ENCODE data around the gene SEMA3A.
A peak's percentile ranks its signal among the peaks of the same experiment; 100 is the strongest.
"Not testable (repeated sequence)": the region's sequence is repeated elsewhere in the genome, so short reads cannot be mapped to it uniquely, and the experiment has no call there.

Gene SEMA3A

GRCh38 chr7:84194484-84195271, at the start of gene SEMA3A:
Gene SEMA3A, minus strand, starts transcription at chr7:84194789. Its CDS starts 203 bp downstream, at chr7:84194586.
- TF ChIP-seq, protein P1, sequence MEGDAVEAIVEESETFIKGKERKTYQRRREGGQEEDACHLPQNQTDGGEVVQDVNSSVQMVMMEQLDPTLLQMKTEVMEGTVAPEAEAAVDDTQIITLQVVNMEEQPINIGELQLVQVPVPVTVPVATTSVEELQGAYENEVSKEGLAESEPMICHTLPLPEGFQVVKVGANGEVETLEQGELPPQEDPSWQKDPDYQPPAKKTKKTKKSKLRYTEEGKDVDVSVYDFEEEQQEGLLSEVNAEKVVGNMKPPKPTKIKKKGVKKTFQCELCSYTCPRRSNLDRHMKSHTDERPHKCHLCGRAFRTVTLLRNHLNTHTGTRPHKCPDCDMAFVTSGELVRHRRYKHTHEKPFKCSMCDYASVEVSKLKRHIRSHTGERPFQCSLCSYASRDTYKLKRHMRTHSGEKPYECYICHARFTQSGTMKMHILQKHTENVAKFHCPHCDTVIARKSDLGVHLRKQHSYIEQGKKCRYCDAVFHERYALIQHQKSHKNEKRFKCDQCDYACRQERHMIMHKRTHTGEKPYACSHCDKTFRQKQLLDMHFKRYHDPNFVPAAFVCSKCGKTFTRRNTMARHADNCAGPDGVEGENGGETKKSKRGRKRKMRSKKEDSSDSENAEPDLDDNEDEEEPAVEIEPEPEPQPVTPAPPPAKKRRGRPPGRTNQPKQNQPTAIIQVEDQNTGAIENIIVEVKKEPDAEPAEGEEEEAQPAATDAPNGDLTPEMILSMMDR (conservative IDR thresholded peaks at IDR 0.05; ENCODE audit: low read length): 0 out of 2 replicates have a peak, but pooled peaks have one; percentile 3
- DNase-seq (ENCODE audit: low read depth): peak; percentile 79
- H3K4me3 ChIP-seq (ENCODE audit: low read length): peak within 1 kb of the TSS; percentile 59

- not testable (repeated sequence) for DNase-seq (ENCODE audit: low read depth)
These were observed 48.4 kb upstream of the SEMA3A start for GRCh38 chr7:84243037-84243436.

DNA sequence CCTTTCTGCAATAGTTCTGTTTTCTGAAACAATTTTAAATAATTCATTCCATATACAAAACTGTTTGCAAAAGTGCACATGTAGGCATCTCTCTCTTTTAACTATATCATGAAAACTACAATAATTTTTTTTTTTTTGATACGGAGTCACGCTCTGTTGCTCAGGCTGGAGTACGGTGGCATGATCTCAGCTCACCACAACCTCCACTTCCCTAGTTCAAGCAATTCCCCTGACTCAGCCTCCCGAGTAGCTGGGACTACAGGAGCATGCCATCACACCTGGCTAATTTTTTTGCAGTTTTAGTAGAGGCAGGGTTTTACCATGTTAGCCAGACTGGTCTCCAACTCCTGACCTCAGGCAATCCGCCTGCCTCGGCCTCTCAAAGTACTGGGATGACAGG, 44.0 kb upstream of the SEMA3A start:
- H3K4me3 ChIP-seq (ENCODE audit: low read length): no peak overlapping the region
- TF ChIP-seq, protein P1 (conservative IDR thresholded peaks at IDR 0.05; ENCODE audit: low read length): no peak
- no peak for DNase-seq (ENCODE audit: low read depth)

More at GRCh38 chr7:84243037-84243436, 48.4 kb upstream of the SEMA3A start:
- not testable (repeated sequence) for H3K4me3 ChIP-seq (ENCODE audit: low read length)

DNA sequence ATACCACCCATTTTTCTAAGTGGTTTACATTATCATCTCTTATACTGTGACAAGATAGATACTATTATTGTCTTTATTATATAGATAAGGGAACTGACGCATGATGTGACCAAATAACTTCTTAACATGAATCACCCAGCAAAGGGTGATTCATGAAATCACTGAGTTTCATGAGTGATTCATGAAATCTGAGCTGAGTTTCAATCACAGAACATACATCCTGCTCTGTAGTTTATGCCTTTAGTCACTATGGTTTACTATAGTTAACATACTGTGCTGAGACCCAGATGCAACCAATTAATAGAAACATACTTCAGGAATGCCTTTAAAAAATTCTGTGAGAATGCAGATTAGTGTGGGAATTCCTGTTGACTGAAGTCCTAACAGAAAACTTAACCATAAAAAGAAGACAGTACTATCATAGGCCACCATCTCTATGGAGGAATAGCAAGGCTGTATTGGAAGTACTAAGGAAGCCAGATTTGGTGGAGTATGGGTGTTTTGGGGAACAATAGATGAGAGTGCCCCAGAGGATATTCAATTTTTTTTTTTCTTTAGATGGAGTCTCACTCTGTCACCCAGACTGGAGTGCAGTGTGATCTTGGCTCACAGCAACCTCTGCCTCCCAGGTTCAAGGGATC, 43.1 kb upstream of the SEMA3A start:
- H3K4me3 ChIP-seq (ENCODE audit: low read length): no peak overlapping the region
- TF ChIP-seq, protein P1 (conservative IDR thresholded peaks at IDR 0.05; ENCODE audit: low read length): no peak
- peak; percentile 78 for DNase-seq (ENCODE audit: low read depth)

GRCh38 chr7:84236398-84236797, 41.8 kb upstream of the SEMA3A start:
- DNase-seq (ENCODE audit: low read depth): peak; percentile 22
- no peak overlapping the region for H3K4me3 ChIP-seq (ENCODE audit: low read length)

GRCh38 chr7:84232646-84233045, 38.1 kb upstream of the SEMA3A start:
- H3K4me3 ChIP-seq (ENCODE audit: low read length): no peak overlapping the region
- peak; percentile 77 for DNase-seq (ENCODE audit: low read depth)
- TF ChIP-seq, protein P1 (conservative IDR thresholded peaks at IDR 0.05; ENCODE audit: low read length): peak; percentile 46

More at GRCh38 chr7:84236398-84236797, 41.8 kb upstream of the SEMA3A start:
- TF ChIP-seq, protein P1 (conservative IDR thresholded peaks at IDR 0.05; ENCODE audit: low read length): no peak

- peak; percentile 42 for DNase-seq (ENCODE audit: low read depth)
- H3K4me3 ChIP-seq (ENCODE audit: low read length): no peak overlapping the region
- TF ChIP-seq, protein P1 (conservative IDR thresholded peaks at IDR 0.05; ENCODE audit: low read length): no peak
These were observed 36.6 kb upstream of the SEMA3A start for GRCh38 chr7:84231157-84231556.
